IMR-90 (cell line): ENCODE measurements around the gene ZNF283. TPM values are rescaled to one million over a fixed set of nuclear protein-coding genes. Genes with fewer than 3 reads are reported as not detected.

Experiments used
- ATAC-seq: fragments of 200-7000 bp; cut with Tn5 transposase; 2 replicates; pipeline ENCODE4 v1.9.1; 2020; ENCODE audit warnings: low read depth, mild to moderate bottlenecking, moderate library complexity
- BruUV-seq: library from RNA; stranded (reverse); fragments of 400-500 nt; replicated peaks from 2 replicates; lab custom pipeline; 2021; lab: Mats Ljungman, UMichigan
- CTCF ChIA-PET: fragments of 300-600 bp; formaldehyde crosslinking; extraction: SDS; loops from one replicate; lab custom pipeline; 2021; ENCODE audit warnings: antibody characterized with exemption; lab: Yijun Ruan, JAX
- POLR2A ChIA-PET: fragments of 300-600 bp; sonication (Branson Sonifier 250); formaldehyde crosslinking; loops from one replicate; lab custom pipeline; 2022; ENCODE audit warnings: antibody characterized with exemption; ENCODE audit not compliant: unreplicated experiment; lab: Charles Lee
- DNase-seq: peaks from one replicate; pipeline ENCODE4 v3.0.0; 2013
- H2AFZ ChIP-seq: replicated peaks from 2 replicates; pipeline ENCODE3; 2013; ENCODE audit warnings: low read length, mild to moderate bottlenecking; ENCODE audit not compliant: poor library complexity
- H2AK5ac ChIP-seq: 2 replicates; pipeline ENCODE4 v1.6.1; 2013; ENCODE audit warnings: low read depth, low read length, inconsistent platforms
- H2AK9ac ChIP-seq: replicated peaks from 2 replicates; pipeline ENCODE3; 2013; ENCODE audit warnings: mild to moderate bottlenecking, low read depth, low read length, moderate library complexity; ENCODE audit not compliant: poor library complexity
- H2BK120ac ChIP-seq: 2 replicates; pipeline ENCODE4 v1.6.1; 2013; ENCODE audit warnings: low read depth, low read length, inconsistent platforms
- H2BK15ac ChIP-seq: 3 replicates; pipeline ENCODE4 v1.6.1; 2013; ENCODE audit warnings: low read depth, low read length, inconsistent platforms
- H2BK20ac ChIP-seq: 2 replicates; pipeline ENCODE4 v1.6.1; 2013; ENCODE audit warnings: low read depth, mild to moderate bottlenecking, inconsistent platforms, low read length, moderate library complexity
- H2BK5ac ChIP-seq: 2 replicates; pipeline ENCODE4 v1.6.1; 2013; ENCODE audit warnings: mild to moderate bottlenecking, low read depth, low read length, inconsistent platforms; ENCODE audit not compliant: poor library complexity, severe bottlenecking
- H3K14ac ChIP-seq: replicated peaks from 2 replicates; pipeline ENCODE4 v1.6.1; 2013; ENCODE audit warnings: low read depth, low read length, inconsistent platforms
- H3K18ac ChIP-seq: 2 replicates; pipeline ENCODE4 v1.6.1; 2013; ENCODE audit warnings: low read depth, low read length, control low read depth
- H3K23ac ChIP-seq: 2 replicates; pipeline ENCODE4 v1.6.1; 2013; ENCODE audit warnings: low read depth, low read length, inconsistent platforms
- H3K27ac ChIP-seq: 2 replicates; pipeline ENCODE4 v1.5.1; 2013; ENCODE audit warnings: mild to moderate bottlenecking, control low read depth, low read length; ENCODE audit not compliant: insufficient read depth
- H3K27me3 ChIP-seq: 2 replicates; pipeline ENCODE4 v1.6.1; 2013; ENCODE audit warnings: low read length; ENCODE audit not compliant: control insufficient read depth, insufficient read depth
- H3K36me3 ChIP-seq: 2 replicates; pipeline ENCODE4 v1.6.1; 2013; ENCODE audit warnings: low read length, mixed read lengths; ENCODE audit not compliant: control insufficient read depth, insufficient read depth
- H3K4ac ChIP-seq: 2 replicates; pipeline ENCODE4 v1.6.1; 2013; ENCODE audit warnings: low read depth, low read length, inconsistent platforms
- H3K4me1 ChIP-seq: 2 replicates; pipeline ENCODE4 v1.6.1; 2013; ENCODE audit warnings: low read length, mixed read lengths; ENCODE audit not compliant: control insufficient read depth, insufficient read depth
- H3K4me2 ChIP-seq: 2 replicates; pipeline ENCODE4 v1.6.1; 2013; ENCODE audit warnings: low read depth, mild to moderate bottlenecking, control low read depth, low read length, moderate library complexity
- H3K4me3 ChIP-seq: 2 replicates; pipeline ENCODE4 v1.5.1; 2013; ENCODE audit warnings: low read depth, mild to moderate bottlenecking, control low read depth, low read length, moderate library complexity; ENCODE audit not compliant: insufficient read depth
- H3K56ac ChIP-seq: 2 replicates; pipeline ENCODE4 v1.6.1; 2013; ENCODE audit warnings: low read length, inconsistent platforms; ENCODE audit not compliant: insufficient read depth; ENCODE audit errors: extremely low read depth
- H3K79me1 ChIP-seq, 2 experiments: 2 replicates each; pipeline ENCODE4 v1.6.1; 2013; ENCODE audit warnings: low read length in 2 of 2, inconsistent platforms in 1 of 2, low read depth in 1 of 2
- H3K9ac ChIP-seq: 2 replicates; pipeline ENCODE4 v1.6.1; 2013; ENCODE audit warnings: low read depth, low read length, control low read depth
- H3K9me1 ChIP-seq: 2 replicates; pipeline ENCODE4 v1.6.1; 2013; ENCODE audit warnings: low read length, inconsistent platforms; ENCODE audit not compliant: insufficient read depth
- H3K9me3 ChIP-seq: 2 replicates; pipeline ENCODE4 v1.6.1; 2013; ENCODE audit warnings: low read length; ENCODE audit not compliant: control insufficient read depth, insufficient read depth
- H4K20me1 ChIP-seq: 2 replicates; pipeline ENCODE4 v1.6.1; 2013; ENCODE audit warnings: low read length, inconsistent platforms; ENCODE audit not compliant: insufficient read depth
- H4K5ac ChIP-seq: 2 replicates; pipeline ENCODE4 v1.6.1; 2013; ENCODE audit warnings: mild to moderate bottlenecking, low read depth, low read length, control low read depth
- H4K8ac ChIP-seq, 2 experiments: 2 replicates each; pipeline ENCODE4 v1.6.1; 2013; ENCODE audit warnings: low read depth in 2 of 2, low read length in 2 of 2, control low read depth in 1 of 2, inconsistent platforms in 1 of 2
- H4K91ac ChIP-seq: 2 replicates; pipeline ENCODE4 v1.6.1; 2013; ENCODE audit warnings: low read depth, low read length, inconsistent platforms; ENCODE audit not compliant: insufficient read depth
- BHLHE40 ChIP-seq: fragments of 150-350 bp; IDR thresholded peaks from 2 replicates; pipeline ENCODE4 v1.6.1; 2016; ENCODE audit warnings: mild to moderate bottlenecking, low read depth, low read length
- CEBPB ChIP-seq: IDR thresholded peaks from 2 replicates; pipeline ENCODE4 v1.6.1; 2012; ENCODE audit warnings: low read depth, low read length, improper control_type of control experiment
- CHD1 ChIP-seq: IDR thresholded peaks from 2 replicates; pipeline ENCODE4 v1.6.1; 2012; ENCODE audit warnings: low read depth, low read length, improper control_type of control experiment
- CTCF ChIP-seq: conservative IDR thresholded peaks from 2 replicates; pipeline ENCODE4 v1.5.1; 2012; ENCODE audit warnings: mild to moderate bottlenecking, low read depth, low read length, improper control_type of control experiment
- ELK1 ChIP-seq: fragments of 150-350 bp; IDR thresholded peaks from 2 replicates; pipeline ENCODE4 v1.6.1; 2016; ENCODE audit warnings: low read depth, mild to moderate bottlenecking, low read length, moderate library complexity, borderline replicate concordance
- FOS ChIP-seq: fragments of 150-350 bp; IDR thresholded peaks from 2 replicates; pipeline ENCODE4 v1.6.1; 2016; ENCODE audit warnings: low read depth, low read length
- MAFK ChIP-seq: IDR thresholded peaks from 2 replicates; pipeline ENCODE4 v1.6.1; 2012; ENCODE audit warnings: low read depth, low read length, improper control_type of control experiment
- MAZ ChIP-seq: IDR thresholded peaks from 2 replicates; pipeline ENCODE4 v1.6.1; 2012; ENCODE audit warnings: low read depth, mild to moderate bottlenecking, low read length, improper control_type of control experiment, moderate library complexity, borderline replicate concordance
- MXI1 ChIP-seq: IDR thresholded peaks from 2 replicates; pipeline ENCODE4 v1.6.1; 2012; ENCODE audit warnings: low read depth, mild to moderate bottlenecking, low read length, moderate library complexity, borderline replicate concordance
- NFE2L2 ChIP-seq: fragments of 150-350 bp; IDR thresholded peaks from 2 replicates; pipeline ENCODE4 v1.6.1; 2016; ENCODE audit warnings: low read depth, mild to moderate bottlenecking, low read length
- POLR2A ChIP-seq: IDR thresholded peaks from 2 replicates; pipeline ENCODE4 v1.6.1; 2012; ENCODE audit warnings: mild to moderate bottlenecking, low read depth, low read length
- RAD21 ChIP-seq: IDR thresholded peaks from 2 replicates; pipeline ENCODE4 v1.6.1; 2012; ENCODE audit warnings: low read length, improper control_type of control experiment
- RCOR1 ChIP-seq: IDR thresholded peaks from 2 replicates; pipeline ENCODE4 v1.6.1; 2012; ENCODE audit warnings: mild to moderate bottlenecking, low read length, improper control_type of control experiment; ENCODE audit not compliant: insufficient replicate concordance
- RFX5 ChIP-seq: IDR thresholded peaks from 2 replicates; pipeline ENCODE4 v1.8.0; 2012; ENCODE audit warnings: low read depth, mild to moderate bottlenecking, low read length, moderate library complexity
- SMC3 ChIP-seq: fragments of 150-350 bp; IDR thresholded peaks from 2 replicates; pipeline ENCODE4 v1.6.1; 2016; ENCODE audit warnings: low read depth, mild to moderate bottlenecking, antibody characterized with exemption, low read length, moderate library complexity
- USF2 ChIP-seq: fragments of 150-350 bp; IDR thresholded peaks from 2 replicates; pipeline ENCODE4 v1.6.1; 2017; ENCODE audit warnings: mild to moderate bottlenecking, antibody characterized with exemption, low read length, low read depth
- WGBS, 2 experiments: methylation state at CpG; one replicate each; pipeline versions ENCODE4 v1.1.5 to v1.1.7; 2013; ENCODE audit warnings: missing lambda C conversion rate in 2 of 2; ENCODE audit not compliant: insufficient read length in 1 of 2; ENCODE audit errors: extremely low coverage in 2 of 2; 5-methylcytosine and 5-hydroxymethylcytosine counted together
- dilution Hi-C: fragments of 300-500 bp; cut with HindIII; formaldehyde crosslinking; loops from one replicate; pipeline ENCODE4 v1.14.3; 2018; ENCODE audit warnings: low sequenced_read_pairs; ENCODE audit not compliant: unreplicated experiment
- in situ Hi-C: fragments of 300-500 bp; cut with MboI; formaldehyde crosslinking; loops from 3 replicates; pipeline ENCODE4 v1.14.3; 2019; ENCODE audit warnings: low sequenced_read_pairs, inconsistent platforms, mixed read lengths
- intact Hi-C: fragments of 100-400 bp; cut with micrococcal nuclease; formaldehyde crosslinking; loops from 2 replicates; pipeline ENCODE4 v1.10.0; 2022
- polyA plus RNA-seq, 3 experiments: library from polyadenylated mRNA; depleted of rRNA; stranded (reverse); fragments of >200 nt; gene quantifications; 2 replicates each; pipeline ENCODE4 v1.2.3, GENCODE V29; 2012; ENCODE audit warnings: low replicate concordance in 1 of 3
- total RNA-seq: library from RNA; depleted of rRNA; stranded (reverse); fragments of >200 nt; gene quantifications from 2 replicates; pipeline ENCODE4 v1.2.3, GENCODE V29; 2012

ZNF283 gene
- total and polyA plus RNA-seq, 2 of the 4 experiments (the other 2 are of a cell fraction), result 2.1 to 5.0 TPM

DNA sequence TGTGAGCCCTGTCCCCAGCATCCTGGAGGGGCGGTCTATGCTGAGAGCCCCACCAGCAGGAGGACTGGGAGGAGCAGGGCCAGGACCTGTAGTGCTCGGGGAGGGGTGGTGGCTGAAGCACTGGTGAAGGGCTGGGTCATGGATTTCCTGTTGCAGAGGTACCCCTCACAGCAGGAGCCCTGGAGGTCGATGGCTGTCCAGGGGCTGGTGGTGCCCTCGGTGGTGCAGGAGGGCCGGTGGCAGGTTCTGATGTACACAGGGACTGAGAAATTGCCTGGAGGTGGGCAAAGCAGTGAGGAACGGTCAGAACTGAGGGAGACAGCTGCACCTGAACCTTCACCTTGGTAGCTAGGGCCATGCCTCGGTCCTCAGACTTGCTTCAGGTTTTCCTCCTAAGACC, 29.6 kb upstream of the ZNF283 start:
- no peak overlapping the region for H4K5ac ChIP-seq
- H2AK5ac ChIP-seq, result no peak overlapping the region
- H3K4me2 ChIP-seq, result no peak overlapping the region
- peaks cover 9% of the 10 kb centered on the region for H3K9me3 ChIP-seq
- no peak overlapping the region for H3K56ac ChIP-seq
- no peak overlapping the region for H3K18ac ChIP-seq
- no TSS peak for BruUV-seq
- H3K9ac ChIP-seq, result no peak overlapping the region
- H3K79me1 ChIP-seq, result no peaks in the 10 kb centered on the region
- H4K91ac ChIP-seq, result no peak overlapping the region
- intact Hi-C loops, result no loop called here
- H2BK15ac ChIP-seq, result no peak overlapping the region
- ATAC-seq, result no peak
- H3K4me1 ChIP-seq, result peaks cover 3% of the 10 kb centered on the region; the same call in 1 of the 2 replicates
- no peaks in the 10 kb centered on the region for H3K9me1 ChIP-seq
- no peaks in the 10 kb centered on the region for H4K20me1 ChIP-seq
- H2BK20ac ChIP-seq, result no peak overlapping the region
- WGBS, 2 experiments, result 79% methylated on average over 4 of the region's 7 CpGs; no CpG with 5 or more reads in 1 of the 2 experiments
- in situ Hi-C loops, result no loop called here
- dilution Hi-C loops, result no loop called here
- H4K8ac ChIP-seq, result no peak overlapping the region
- ChIA-PET CTCF (no interaction called here), POLR2A (no interaction called here)
- H2AFZ ChIP-seq, result peak overlapping the region; percentile 43
- no peak overlapping the region for H3K27ac ChIP-seq
- peaks cover 41% of the 10 kb centered on the region for H3K27me3 ChIP-seq
- H3K14ac ChIP-seq, result no peak overlapping the region
- H2AK9ac ChIP-seq, result no peak overlapping the region
- no peak overlapping the region for H3K23ac ChIP-seq
- no peak for DNase-seq
- H2BK120ac ChIP-seq, result no peak overlapping the region
- H3K4me3 ChIP-seq, result no peak overlapping the region
- H3K4ac ChIP-seq, result no peak overlapping the region
- H2BK5ac ChIP-seq, result no peak overlapping the region
- H3K36me3 ChIP-seq, result no peaks in the 10 kb centered on the region
- no peak for TF ChIP-seq BHLHE40
- no peak for TF ChIP-seq USF2
- TF ChIP-seq MAFK, result no peak
- no peak for TF ChIP-seq ELK1
- TF ChIP-seq SMC3, result no peak
- TF ChIP-seq MXI1, result no peak
- no peak for TF ChIP-seq RCOR1
- no peak for TF ChIP-seq FOS
- no peak for TF ChIP-seq RFX5
- TF ChIP-seq MAZ, result no peak
- TF ChIP-seq CTCF, result no peak
- no peak for TF ChIP-seq CEBPB
- no peak for TF ChIP-seq CHD1
- no peak for TF ChIP-seq RAD21
- no peak for TF ChIP-seq POLR2A
- TF ChIP-seq NFE2L2, result no peak
